ENCODE results near the gene CHAD.

CHAD gene

GRCh38 chr17:50460831-50461526 is 7.7 kb downstream of the CHAD start:
- DNase-seq (ENCODE audit: low read depth in 2 of 3, low spot score in 1 of 3): no peak

GRCh38 chr17:50459756-50460155 is 8.9 kb downstream of the CHAD start:
- DNase-seq (ENCODE audit: low read depth in 2 of 3, low spot score in 1 of 3): no peak

GRCh38 chr17:50458701-50459676 is 9.7 kb downstream of the CHAD start:
- no peak for DNase-seq (ENCODE audit: low read depth in 2 of 3, low spot score in 1 of 3)

- DNase-seq (ENCODE audit: low read depth in 2 of 3, low spot score in 1 of 3): no peak
These were observed 10.4 kb downstream of the CHAD start for GRCh38 chr17:50458270-50458669.

- DNase-seq (ENCODE audit: low read depth in 2 of 3, low spot score in 1 of 3): no peak
These were observed 11.1 kb downstream of the CHAD start for GRCh38 chr17:50457621-50458020.

- no peak for DNase-seq (ENCODE audit: low read depth in 2 of 3, low spot score in 1 of 3)
These were observed 14.8 kb downstream of the CHAD start for GRCh38 chr17:50453901-50454300.

GRCh38 chr17:50452630-50453300 is 15.9 kb downstream of the CHAD start:
- no peak for DNase-seq (ENCODE audit: low read depth in 2 of 3, low spot score in 1 of 3)

GRCh38 chr17:50451943-50452629 is 16.6 kb downstream of the CHAD start:
- no peak for DNase-seq (ENCODE audit: low read depth in 2 of 3, low spot score in 1 of 3)

GRCh38 chr17:50448643-50449042 is 20.0 kb downstream of the CHAD start:
- DNase-seq (ENCODE audit: low read depth in 2 of 3, low spot score in 1 of 3): no peak

- DNase-seq (ENCODE audit: low read depth in 2 of 3, low spot score in 1 of 3): no peak
These were observed 20.6 kb downstream of the CHAD start for GRCh38 chr17:50447870-50448595.

- no peak for DNase-seq (ENCODE audit: low read depth in 2 of 3, low spot score in 1 of 3)
These were observed 22.9 kb downstream of the CHAD start for GRCh38 chr17:50445730-50446325.

- DNase-seq (ENCODE audit: low read depth in 2 of 3, low spot score in 1 of 3): no peak
These were observed 23.6 kb downstream of the CHAD start for GRCh38 chr17:50444841-50445715.

GRCh38 chr17:50443505-50443974 is 25.1 kb downstream of the CHAD start:
- no peak for DNase-seq (ENCODE audit: low read depth in 2 of 3, low spot score in 1 of 3)

GRCh38 chr17:50440838-50441829 is 27.5 kb downstream of the CHAD start:
- DNase-seq (ENCODE audit: low read depth in 2 of 3, low spot score in 1 of 3): no peak

GRCh38 chr17:50440172-50440837 is 28.4 kb downstream of the CHAD start:
- no peak for DNase-seq (ENCODE audit: low read depth in 2 of 3, low spot score in 1 of 3)

GRCh38 chr17:50439008-50439407 is 29.7 kb downstream of the CHAD start:
- no peak for DNase-seq (ENCODE audit: low read depth in 2 of 3, low spot score in 1 of 3)

- DNase-seq (ENCODE audit: low read depth in 2 of 3, low spot score in 1 of 3): no peak
These were observed 31.3 kb downstream of the CHAD start for GRCh38 chr17:50437409-50437808.
